ENCODE data around the gene RELA. TPM values are rescaled to one million over a fixed set of nuclear protein-coding genes. Genes with fewer than 3 reads are reported as not detected.
"Not testable (repeated sequence)": the region's sequence is repeated elsewhere in the genome, so short reads cannot be mapped to it uniquely, and the experiment has no call there.

Gene RELA
- total RNA-seq, 1 donor from 2014 or later: 7.7 TPM

DNA sequence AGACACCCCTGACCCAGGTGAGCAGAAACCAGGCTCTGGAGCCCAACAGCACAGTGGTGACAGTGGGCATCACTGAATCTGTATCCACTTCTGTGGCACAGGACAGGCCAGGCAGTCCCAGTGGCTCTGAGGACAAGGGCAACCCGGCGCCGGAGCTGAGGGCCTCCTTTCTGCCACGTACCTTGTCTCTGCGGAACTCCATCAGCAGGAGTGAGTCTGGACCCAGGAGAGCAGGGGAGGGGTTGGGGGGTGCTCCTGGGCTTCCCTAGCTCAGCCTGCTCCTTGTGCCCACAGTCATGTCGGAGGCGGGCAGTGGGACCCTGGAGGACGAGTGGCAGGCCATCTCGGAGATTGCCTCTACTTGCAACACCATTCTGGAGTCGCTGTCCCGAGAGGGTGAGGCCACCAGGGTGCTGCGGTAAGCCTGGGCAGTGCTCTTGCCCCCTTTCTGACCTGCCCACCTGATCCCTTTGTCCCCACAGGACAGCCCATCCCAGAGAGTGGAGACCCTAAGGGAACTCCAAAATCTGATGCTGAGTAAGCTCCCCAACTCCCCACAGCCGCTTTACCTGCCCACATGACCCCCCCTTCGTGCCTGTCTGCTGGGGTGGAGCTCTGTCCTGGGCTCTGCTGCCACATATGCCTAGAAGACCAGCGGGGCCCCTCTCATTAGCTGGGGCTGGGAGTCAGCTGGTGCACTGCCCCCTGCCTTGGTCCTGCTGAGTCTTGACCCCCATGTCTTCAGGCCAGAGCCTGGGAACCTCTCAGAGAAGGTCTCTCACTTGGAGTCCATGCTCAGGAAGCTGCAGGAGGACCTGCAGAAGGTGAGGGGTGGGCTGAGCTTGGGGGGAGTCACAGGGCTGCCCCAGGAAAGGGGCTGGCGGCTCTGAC lies 12.8 kb downstream of the RELA start:
- DNase-seq (ENCODE audit: low spot score): no peak

DNA sequence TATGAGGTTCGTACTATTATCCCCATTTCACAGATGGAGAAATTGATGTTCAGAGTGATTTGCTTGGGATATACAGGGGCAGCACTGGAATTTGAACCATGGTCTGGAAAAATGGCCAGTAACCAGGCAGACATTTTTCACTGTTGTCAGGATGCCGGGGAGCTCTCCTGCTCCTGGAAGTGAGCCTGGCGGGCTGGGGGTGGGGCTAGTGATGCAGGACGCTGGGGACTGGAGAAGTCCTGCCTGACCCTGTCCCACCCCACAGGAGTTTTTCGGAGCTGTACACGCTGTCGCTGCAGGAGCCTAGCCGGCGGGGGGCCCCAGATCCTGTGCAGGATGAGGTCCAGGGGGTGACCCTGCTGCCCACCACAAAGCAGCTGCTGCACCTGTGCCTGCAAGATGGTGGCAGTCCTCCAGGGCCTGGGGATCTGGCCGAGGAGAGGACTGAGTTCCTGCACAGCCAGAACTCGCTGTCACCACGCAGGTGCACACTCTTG lies 13.7 kb downstream of the RELA start:
- no peak for DNase-seq (ENCODE audit: low spot score)

DNA sequence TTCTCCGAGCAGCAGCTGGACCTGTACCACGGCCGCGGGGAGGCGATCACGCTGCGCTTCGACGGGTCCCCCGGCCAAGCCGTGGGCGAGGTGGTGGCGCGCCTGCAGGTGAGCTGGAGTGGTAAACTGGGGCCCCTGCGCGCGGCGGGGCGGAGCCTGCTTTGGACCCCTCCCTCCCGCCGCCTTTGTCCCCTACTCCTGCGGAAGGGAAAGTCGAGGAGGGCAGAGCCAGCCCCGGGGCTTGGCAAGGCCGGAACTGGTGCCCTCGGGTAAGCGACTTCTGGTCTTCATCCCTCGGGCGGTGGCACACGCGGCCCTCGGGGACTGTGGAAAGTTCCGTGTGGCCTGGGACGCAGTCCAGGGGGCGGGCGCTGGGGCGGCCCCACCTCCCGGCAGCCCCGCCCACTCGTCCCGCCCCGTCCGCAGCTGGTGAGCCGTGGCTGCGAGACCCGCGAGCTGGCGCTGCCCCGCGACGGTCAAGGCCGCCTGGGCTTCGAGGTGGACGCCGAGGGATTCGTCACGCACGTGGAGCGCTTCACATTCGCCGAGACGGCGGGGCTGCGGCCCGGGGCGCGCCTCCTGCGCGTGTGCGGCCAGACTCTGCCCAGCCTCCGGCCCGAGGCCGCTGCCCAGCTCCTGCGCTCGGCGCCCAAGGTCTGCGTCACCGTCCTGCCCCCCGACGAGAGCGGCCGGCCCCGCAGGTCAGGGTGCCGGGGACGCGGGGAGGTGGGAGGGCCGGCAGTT lies 15.6 kb downstream of the RELA start:
- DNase-seq (ENCODE audit: low spot score): peak; percentile 26

DNA sequence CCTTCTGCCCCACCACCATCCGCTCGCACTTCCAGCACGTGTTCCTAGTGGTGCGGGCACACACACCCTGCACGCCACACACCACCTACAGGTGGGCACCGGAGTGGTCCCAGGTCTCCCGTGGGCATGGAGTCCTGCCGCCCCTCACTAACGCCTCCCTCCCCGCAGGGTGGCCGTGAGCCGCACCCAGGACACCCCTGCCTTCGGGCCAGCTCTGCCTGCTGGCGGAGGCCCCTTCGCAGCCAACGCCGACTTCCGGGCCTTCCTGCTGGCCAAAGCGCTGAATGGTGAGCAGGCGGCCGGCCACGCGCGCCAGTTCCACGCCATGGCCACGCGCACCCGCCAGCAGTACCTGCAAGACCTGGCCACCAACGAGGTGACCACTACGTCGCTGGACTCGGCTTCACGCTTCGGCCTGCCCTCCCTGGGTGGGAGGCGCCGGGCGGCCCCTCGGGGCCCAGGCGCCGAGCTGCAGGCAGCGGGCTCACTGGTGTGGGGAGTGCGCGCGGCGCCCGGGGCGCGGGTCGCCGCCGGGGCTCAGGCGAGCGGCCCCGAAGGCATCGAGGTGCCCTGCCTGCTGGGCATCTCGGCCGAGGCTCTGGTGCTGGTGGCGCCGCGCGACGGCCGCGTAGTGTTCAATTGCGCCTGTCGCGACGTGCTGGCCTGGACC lies 16.3 kb downstream of the RELA start:
- no peak for DNase-seq (ENCODE audit: low spot score)

DNA sequence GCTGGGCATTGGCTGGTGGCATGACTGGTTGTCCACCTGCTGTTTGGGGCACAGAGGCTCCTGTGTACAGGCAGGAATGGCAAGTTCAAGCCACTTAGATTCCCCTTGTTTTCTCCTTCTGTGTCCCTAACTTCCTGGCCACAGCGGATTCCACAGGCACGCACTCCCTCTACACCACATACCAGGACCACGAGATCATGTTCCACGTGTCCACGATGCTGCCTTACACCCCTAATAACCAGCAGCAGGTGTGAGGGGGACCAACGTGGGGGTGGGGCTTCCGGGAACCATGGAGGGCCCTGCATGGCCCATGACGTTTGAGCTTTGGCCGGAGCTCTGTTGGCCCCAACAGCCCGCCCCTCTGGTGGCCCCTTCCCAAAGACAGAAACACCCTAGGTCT lies 17.0 kb downstream of the RELA start:
- DNase-seq (ENCODE audit: low spot score): no peak

DNA sequence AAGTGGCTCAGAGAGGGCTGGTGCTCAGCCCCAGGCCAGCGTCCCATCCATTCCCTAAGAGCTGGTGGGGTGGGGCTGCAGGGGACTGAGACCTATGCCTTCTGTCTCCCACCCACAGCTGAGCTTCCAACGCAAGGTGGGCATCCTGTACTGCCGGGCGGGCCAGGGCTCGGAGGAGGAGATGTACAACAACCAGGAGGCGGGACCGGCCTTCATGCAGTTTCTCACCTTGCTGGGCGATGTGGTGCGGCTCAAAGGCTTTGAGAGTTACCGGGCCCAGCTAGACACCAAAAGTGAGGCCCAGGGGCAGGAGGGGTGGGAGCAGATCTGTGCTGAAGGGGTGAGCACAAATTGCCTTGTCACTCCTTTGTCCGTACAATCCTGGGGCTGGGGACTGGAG lies 17.9 kb downstream of the RELA start:
- DNase-seq (ENCODE audit: low spot score): no peak

DNA sequence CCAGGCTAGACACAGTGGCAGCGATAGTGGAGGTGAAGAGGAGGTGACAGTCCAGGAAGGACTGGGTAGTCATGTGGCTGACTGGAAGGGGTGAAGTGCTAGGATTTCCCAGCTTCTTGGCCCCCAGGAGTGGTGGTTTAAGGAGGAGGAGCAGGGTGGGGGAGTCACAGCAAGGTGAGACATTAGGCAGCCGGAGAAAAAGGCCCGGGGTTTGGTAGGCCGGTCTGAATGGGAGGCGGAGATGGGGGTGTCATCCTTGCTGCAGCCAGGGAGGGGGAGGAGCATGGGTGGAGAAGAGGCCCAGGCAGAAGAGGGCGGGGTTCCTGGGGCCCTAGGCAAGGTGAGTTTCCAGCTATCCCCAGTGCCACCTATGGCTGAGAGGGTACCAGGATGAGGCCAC lies 18.7 kb downstream of the RELA start:
- no peak for DNase-seq (ENCODE audit: low spot score)

DNA sequence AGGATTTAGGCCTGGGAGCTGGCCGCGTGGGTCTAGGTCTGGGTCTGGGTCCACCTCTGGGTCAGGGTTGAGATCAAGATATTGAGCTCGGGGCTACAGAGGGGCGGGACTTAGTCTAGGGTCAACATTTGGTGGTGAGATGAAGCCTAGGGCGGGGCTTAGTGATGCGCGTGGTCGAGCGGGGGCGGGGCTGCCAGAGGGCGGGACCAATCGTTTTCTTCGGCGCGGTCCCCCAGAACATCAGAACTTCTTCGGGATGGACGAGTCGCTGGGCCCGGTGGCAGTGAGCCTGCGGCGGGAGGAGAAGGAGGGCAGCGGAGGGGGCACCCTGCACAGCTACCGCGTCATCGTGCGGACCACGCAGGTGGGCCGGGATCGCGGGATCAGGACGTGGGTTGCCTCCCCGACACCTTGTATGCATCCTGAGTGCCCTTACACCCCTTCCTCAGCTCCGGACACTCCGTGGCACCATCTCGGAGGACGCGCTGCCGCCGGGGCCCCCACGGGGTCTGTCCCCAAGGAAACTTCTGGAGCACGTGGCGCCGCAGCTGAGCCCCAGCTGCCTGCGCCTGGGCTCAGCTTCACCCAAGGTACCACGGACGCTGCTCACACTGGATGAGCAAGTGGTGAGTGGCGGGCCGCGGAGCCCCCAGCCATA lies 20.6 kb downstream of the RELA start:
- no peak for DNase-seq (ENCODE audit: low spot score)

DNA sequence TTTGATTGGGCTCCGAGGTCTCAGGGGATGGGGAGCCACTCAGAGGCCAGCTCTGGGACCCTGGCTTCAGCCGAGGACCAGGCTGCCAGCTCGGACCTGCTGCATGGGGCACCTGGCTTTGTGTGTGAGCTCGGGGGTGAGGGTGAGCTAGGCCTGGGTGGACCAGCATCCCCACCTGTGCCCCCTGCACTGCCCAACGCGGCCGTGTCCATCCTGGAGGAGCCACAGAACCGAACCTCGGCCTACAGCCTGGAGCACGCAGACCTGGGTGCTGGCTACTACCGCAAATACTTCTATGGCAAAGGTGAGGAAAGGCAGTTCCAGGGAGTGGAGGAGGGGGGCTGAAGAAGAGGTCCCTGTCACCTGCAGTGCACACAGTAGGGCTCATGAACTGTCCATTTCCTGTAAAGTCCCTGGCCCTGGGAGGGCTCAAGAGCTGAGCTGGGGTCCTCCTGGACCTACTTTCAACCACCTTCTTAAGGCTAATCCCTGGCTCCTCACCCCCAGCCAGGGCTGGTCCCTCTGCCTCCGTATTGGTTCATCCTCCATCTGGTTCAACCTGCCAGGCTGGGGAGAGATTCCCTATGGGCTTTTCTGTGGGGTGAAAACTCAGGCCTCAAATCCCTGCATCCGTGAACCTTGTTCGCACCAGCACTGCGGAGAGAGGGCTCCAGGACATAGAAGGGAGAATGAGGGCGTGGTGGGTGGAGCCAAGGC lies 21.3 kb downstream of the RELA start:
- no peak for DNase-seq (ENCODE audit: low spot score)

DNA sequence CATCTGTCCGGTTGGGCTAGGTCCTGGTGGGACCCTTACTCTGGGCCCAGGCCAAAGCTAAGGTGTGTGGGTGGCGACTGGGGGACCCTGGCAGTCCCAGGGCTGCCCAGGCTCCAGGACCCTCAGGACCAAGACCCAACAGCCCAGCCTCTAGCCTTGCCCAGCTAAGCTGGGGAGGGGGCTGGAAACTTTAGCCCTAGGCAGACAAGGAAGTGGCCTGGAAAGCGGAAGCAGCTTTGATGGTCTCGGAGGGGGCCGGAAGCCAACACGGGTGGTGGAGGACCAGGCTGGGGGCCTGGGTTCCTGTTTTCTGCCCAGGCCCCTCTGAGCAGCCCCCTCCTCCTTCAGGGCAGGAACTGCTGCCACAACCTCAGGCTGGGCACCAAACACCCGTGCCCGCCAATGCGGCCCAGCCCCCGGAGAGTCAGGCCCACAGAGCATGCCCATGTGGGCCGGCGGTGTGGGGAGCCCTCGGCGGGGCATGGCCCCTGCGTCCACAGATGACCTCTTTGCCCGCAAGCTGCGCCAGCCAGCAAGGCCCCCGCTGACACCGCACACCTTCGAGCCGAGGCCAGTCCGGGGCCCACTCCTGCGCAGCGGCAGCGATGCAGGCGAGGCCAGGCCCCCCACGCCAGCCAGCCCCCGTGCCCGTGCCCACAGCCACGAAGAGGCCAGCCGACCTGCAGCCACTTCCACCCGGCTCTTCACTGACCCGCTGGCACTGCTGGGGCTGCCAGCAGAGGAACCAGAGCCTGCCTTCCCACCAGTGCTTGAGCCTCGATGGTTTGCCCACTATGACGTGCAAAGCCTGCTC lies 22.0 kb downstream of the RELA start:
- peak; percentile 49 for DNase-seq (ENCODE audit: low spot score)

DNA sequence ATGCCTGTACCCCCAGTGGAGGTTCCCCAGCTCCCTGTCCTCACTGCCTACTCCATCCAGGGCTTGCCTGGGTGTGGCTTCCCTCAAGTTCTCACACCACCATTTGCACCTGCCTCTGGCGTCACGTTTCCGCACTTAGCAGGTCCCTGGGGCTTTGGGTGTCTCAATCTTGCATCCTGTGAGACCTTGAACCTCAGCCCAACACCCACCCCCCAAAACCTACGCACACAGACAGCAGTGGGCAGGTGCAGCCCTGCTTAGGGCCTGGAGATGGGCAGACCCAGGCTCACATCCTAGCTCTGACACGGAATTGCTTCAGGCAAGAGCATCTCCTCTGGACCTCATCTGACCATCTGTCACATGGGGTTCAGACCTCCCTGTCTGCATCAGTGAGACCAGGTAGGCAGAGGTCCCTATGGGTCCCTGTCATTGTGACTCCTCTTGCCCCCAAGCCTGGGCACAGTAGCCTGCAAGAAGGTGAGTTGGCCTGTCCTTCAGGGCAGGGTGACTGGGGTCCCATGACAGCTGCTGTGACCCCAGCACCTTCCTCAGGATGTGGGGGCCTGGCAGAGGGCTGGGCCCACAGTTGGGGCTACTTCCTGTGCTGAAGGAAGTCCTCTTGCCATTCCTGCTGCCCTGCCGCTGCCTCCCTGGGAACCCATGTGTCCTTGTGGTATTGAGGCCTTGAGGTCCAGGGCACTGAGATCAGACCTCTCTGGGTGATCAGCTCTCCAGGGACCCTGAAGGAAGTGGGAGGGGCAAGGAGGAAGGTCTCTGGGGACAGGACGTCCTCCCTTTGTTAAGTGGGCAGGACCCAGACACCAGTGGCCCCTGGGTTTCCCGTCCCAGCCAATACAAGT lies 22.9 kb downstream of the RELA start:
- DNase-seq (ENCODE audit: low spot score): peak; percentile 20

DNA sequence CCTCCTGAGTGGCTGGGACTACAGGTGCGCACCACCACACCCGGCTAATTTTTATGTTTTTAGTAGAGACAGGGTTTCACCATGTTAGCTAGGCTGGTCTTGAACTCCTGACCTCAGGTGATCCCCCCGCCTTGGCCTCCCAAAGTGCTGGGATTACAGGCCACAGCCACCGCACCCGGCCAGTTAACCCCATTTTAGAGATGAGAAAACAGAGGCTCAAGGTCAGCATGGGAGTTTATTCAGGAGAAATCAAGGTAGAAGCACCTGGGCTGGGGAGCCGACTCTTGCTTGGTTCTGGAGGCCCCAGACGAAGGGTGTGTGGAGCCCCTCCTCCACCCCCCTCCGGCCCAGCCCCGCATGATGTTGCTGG lies 23.5 kb downstream of the RELA start:
- DNase-seq (ENCODE audit: low spot score): not testable (repeated sequence)

DNA sequence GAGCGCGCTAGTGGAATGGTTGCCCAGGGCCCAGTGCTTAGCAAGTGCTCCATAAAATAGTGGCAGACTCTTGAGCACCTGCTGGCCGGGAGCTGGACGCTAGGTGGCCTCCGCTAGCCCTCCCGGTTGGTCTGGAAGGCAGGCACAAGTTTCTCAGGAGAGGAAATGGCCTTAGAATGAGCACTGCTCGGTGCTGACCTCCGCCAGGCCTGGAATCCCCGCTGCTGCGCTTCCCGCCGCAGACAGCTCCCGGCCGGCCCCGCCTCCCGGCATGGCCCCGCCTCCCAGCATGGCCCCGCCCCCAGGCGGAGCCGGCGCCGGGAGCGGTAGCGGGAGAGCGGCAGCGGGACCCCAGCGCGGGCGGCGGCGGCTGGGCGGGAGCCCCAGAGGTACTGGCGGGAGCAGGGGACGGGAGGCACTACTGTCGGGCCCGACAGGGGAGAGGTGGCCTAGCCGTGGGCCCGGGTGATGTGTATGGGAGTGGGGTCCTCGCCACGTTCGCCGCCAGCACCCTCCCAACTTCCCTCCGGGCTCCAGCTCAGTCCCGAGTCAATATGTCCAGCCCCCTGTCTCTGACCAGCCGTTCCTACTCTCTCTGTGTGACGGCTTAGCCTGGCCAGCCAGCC lies 24.8 kb downstream of the RELA start, which contains the start of gene SIPA1:
Gene SIPA1 (plus strand): TSS at position 308 of the 626 bp plus-strand sequence. CDS start 2,821 bp downstream, outside the sequence.
- DNase-seq (ENCODE audit: low spot score): peak; percentile 80

DNA sequence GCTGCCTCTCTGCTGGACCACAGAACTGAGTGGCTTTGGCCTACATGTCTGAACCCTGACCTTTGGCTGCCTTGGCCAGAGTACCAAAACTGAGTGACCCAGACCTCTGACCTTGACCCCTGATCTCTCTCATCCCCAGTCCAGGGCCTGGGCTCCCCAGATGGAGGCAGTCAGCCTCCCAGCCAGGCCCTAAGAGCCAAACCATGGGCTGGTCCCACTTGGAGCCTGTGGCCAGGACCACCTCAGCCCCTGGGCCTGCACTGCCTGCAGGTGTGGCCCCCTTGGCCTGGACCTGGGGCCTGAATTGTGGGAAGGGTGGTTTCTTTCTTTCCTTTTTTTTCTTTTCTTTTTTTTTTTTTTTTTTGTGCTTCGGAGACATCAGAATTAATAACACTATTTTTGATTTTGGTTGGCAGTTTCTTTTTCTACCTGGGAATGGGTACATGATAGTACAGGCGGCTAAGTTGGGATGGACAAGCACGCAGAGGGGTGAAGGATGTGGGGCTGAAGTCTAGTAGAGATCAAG lies 25.6 kb downstream of the RELA start:
- DNase-seq (ENCODE audit: low spot score): no peak

DNA sequence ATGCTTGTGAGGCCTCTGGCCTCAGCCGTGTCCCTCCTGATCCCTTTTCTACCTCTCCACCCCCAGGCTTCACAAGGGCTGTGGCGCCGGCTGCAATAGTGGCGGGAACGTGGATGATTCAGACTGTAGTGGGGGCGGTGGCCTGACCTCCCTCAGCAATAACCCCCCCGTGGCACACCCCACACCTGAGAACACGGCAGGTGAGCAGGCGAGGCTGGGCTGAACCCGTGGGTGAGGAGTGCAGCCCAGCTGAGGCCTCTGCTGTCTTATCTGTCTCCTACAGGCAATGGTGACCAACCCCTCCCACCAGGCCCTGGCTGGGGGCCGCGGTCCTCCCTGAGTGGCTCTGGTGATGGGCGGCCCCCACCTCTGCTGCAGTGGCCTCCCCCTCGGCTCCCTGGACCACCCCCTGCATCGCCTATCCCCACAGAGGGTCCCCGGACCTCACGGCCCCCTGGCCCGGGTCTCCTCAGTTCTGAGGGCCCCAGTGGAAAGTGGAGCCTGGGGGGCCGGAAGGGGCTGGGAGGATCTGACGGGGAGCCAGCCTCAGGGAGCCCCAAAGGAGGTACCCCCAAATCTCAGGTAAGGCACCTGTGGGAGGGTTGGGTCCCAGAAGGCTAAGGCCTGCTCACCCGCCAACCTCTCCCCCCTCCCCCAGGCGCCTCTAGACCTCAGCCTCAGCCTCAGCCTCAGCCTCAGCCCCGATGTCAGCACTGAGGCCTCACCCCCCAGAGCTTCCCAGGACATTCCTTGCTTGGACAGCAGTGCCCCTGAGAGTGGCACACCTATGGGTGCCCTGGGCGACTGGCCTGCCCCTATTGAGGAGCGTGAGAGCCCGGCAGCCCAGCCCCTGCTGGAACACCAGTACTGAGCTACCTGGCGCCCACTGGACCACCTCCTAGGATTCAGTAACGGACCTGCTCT lies 26.3 kb downstream of the RELA start:
- no peak for DNase-seq (ENCODE audit: low spot score)

DNA sequence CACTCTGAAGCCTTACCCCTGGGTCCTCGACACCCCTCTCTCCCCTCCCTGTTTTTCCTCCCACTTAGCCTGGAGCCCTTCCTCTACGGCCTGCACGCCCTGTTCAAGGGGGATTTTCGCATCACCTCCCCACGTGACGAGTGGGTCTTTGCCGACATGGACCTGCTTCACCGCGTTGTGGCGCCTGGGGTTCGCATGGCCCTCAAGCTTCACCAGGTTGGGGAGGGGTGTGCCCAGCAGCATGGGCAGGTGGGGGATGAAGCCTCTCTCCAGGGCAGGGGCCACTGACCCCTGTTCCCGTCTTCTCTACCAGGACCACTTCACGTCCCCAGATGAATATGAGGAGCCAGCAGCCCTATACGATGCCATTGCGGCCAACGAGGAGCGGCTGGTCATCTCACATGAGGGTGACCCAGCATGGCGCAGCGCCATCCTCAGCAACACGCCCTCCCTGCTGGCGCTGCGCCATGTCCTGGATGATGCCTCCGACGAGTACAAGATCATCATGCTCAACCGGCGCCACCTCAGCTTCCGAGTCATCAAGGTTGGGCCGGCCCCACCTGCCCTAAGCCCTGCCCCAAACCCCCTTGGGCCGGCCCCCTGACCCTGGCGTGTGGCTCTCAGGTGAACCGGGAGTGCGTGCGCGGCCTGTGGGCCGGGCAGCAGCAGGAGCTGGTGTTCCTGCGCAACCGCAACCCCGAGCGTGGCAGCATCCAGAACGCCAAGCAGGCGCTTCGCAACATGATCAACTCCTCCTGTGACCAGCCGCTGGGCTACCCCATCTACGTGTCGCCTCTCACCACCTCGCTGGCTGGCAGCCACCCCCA lies 27.6 kb downstream of the RELA start:
- no peak for DNase-seq (ENCODE audit: low spot score)
